RWPE1 (cell line): ENCODE measurements around the gene HDAC4.

ENCODE experiments used
- CTCF ChIA-PET: fragments of 350-600 bp; sonication (Branson Sonifier 250); formaldehyde crosslinking; extraction: SDS; loops from one replicate; lab custom pipeline; 2021; lab: Yijun Ruan, JAX
- POLR2A ChIA-PET: fragments of 400-600 bp; formaldehyde crosslinking; extraction: SDS; loops from one replicate; lab custom pipeline; 2020; ENCODE audit warnings: antibody characterized with exemption; ENCODE audit not compliant: low non-redundant PET; lab: Yijun Ruan, JAX
- DNase-seq: peaks from one replicate; pipeline ENCODE4 v3.0.0; 2012; ENCODE audit warnings: low spot score
- H3K27ac ChIP-seq: fragments of 450-650 bp; 2 replicates; pipeline ENCODE4 v1.5.1; 2017
- TF ChIP-seq, protein P1 (sequence below): fragments of 450-650 bp; conservative IDR thresholded peaks from 2 replicates; pipeline ENCODE4 v1.5.1; 2017; ENCODE audit warnings: low read depth, mild to moderate bottlenecking

Gene HDAC4

DNA sequence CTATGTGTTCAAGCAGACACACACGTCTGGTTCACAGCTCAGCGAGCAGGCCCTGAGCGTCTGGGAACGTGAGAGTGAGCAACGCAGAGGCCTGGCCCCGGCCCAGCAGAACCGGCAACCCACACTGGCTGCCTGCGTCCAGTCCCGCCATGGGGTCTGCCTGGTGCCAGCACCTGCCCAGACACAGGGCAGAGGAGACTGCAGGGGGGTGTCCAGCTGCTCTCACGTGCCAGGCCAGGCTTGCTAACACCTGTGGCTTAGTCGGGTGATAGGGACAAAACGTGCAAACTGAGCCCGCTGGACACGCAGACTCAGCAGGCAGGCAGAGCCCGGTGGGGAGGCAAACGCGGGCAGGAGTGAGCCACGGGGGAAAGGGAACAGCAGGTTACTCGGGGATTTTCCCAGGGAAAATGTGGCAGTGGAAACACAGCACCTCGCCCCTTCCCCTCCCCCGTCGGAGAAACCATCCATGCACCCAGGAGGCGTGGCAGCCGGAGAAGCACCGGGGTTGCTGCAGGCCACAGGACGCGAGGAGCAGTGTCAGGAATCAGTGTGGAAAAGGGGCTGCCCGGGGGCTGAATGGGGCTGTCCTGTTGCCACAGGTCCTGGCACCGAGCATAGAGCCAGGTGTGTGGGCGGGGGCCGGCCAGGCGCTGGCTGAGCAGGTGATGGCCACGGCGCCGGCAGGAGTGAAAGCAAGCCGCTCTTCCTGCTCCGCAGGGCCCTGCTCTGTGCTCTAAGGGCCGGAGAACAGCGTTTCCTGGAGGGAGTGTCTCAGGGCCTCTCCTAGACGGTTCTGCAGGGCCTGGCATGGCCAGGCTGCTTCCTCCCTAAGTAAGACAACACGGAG, 154.7 kb downstream of the HDAC4 start:
- DNase-seq = peak; percentile 29
- ChIA-PET POLR2A (no interaction called here), CTCF (no interaction called here)
- H3K27ac ChIP-seq = peak overlapping the region; percentile 57
- TF ChIP-seq, protein P1, sequence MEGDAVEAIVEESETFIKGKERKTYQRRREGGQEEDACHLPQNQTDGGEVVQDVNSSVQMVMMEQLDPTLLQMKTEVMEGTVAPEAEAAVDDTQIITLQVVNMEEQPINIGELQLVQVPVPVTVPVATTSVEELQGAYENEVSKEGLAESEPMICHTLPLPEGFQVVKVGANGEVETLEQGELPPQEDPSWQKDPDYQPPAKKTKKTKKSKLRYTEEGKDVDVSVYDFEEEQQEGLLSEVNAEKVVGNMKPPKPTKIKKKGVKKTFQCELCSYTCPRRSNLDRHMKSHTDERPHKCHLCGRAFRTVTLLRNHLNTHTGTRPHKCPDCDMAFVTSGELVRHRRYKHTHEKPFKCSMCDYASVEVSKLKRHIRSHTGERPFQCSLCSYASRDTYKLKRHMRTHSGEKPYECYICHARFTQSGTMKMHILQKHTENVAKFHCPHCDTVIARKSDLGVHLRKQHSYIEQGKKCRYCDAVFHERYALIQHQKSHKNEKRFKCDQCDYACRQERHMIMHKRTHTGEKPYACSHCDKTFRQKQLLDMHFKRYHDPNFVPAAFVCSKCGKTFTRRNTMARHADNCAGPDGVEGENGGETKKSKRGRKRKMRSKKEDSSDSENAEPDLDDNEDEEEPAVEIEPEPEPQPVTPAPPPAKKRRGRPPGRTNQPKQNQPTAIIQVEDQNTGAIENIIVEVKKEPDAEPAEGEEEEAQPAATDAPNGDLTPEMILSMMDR = no peak

DNA sequence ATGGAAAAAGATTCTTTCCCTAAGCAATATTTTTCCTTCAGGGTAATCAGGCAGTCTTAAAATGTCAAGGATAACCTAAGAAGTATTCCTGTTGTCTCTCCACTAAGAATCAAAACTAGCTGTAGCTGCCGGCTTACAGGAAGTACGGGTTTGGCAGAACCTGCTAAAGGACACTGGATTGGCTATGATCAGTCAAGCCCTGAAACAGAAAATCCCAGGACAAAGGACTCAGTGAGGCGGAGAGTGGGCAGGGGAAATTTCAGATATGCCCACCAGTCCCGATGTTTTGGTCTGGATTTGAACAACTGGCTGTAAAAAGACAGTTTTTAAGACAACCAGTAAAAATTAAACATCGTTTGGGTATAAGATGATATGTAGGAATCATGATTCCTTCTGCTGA, 155.7 kb downstream of the HDAC4 start:
- ChIA-PET POLR2A (no interaction called here), CTCF (no interaction called here)
- TF ChIP-seq, protein P1 = no peak

DNA sequence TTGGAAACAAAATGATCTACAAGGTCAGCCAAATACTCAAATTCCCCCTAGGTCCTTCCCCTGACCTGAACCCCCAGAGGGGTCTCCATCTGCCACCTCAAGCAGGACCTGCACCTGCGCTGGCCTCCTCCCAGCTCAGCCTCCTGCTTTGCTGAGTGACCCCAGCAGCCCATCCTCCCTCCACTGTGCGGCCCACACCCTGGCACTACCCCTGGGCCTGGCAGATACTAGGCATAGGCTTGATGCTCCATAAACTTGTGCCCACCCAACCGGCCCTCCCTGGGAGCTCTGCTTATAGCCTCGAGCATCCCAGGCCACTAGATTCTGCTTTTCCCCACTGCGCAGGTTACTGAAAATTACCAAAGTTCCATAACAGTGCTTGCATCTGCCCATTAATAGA, 156.2 kb downstream of the HDAC4 start:
- ChIA-PET POLR2A (no interaction called here), CTCF (no interaction called here)
- H3K27ac ChIP-seq = no peak overlapping the region
- DNase-seq = no peak
- TF ChIP-seq, protein P1 = no peak

More for the DNA sequence above, 155.7 kb downstream of the HDAC4 start:
- no peak for DNase-seq
- H3K27ac ChIP-seq = no peak overlapping the region

DNA sequence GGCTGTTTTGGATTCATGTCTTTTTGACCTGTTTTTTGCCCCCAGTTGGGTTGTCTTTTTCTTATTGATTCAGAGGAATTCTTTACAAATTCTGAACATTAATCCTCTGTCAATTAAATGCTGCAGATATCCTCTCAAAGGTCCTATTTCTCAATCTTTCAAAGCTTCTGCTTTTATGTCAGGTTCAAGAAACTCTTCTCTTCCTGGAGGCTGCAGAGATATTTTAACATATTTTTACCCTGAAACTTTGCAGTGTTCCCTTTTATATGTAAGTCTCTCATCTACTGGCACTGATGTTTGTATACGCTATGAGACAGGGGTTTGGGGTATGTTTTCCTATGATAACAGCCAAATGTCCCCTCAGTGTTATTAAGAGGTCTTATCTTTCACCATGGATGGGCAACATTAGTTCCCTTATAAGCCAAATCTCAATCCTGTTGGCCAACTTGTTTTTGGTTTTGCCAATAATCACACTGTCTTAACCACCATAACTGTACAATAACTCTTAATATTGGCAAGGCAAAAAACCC, 159.3 kb downstream of the HDAC4 start:
- ChIA-PET POLR2A (no interaction called here), CTCF (no interaction called here)
- DNase-seq = no peak
- H3K27ac ChIP-seq = no peak overlapping the region
- TF ChIP-seq, protein P1 = no peak

DNA sequence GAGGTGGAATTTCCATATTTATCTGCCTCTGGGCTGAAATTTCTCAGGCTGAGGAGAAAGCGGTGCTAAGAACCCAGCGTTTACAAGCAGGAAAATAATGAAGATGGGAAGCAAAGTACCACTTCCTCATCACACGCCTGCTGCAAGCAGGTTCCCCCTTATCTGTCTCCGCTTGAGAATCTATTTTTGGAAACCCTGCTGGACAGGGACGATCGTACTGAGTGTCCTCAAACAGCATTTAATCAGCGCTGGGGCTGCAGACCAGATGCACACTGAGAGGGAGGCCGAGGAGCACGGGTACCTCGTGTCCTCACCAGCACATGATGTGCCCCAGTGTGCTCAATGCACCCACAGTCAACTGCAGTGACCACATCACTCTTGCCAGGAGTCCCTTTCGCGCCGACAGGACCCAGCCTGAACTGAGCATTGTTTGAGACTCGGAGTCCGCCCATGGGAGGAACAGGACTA, 160.4 kb downstream of the HDAC4 start:
- CTCF ChIA-PET = no interaction called here
- TF ChIP-seq, protein P1 = no peak
- no peak overlapping the region for H3K27ac ChIP-seq
- POLR2A ChIA-PET = no interaction called here
- no peak for DNase-seq

DNA sequence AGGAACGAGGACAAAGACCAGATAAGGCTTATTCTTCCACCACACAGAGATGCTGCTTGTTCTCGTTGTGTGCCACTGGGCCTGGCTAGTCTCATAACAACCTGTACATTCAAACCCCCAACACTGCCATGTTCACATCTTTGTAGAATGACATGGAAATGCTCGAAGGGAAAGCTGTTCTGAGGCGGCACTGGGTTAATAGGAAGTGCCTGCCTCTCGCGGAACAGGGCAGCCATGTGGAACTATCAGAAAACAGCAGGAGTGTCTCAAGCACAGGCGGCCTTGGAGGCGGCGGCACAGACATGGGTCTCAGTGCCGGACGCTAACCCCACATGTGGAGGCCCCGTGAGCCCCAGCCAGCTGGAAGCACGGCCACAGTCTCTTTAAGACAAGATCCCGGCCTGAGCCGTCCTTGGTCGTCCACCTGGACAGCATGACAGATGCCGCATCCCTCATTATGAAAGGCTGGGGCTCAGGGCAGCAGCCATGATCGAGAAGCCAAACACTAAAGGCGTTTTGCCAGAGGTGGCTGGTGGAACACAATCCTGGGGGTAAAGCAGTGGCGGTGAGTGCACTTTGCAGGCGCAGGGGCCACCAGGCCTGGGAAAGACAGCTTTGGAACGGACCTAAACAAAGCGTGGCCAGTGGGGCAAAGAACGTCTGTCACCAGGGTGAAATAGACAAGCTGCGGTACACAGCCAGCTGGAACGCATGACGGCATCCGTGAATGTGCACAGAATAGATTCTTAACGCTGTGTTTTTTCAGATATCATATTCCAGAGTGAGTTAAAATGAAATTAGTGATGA, 161.0 kb downstream of the HDAC4 start:
- TF ChIP-seq, protein P1 = no peak
- DNase-seq = no peak
- no peak overlapping the region for H3K27ac ChIP-seq
- ChIA-PET CTCF (no interaction called here), POLR2A (no interaction called here)
